Measurements from ENCODE around the gene PRSS57. TPM values are rescaled to one million over a fixed set of nuclear protein-coding genes. Genes with fewer than 3 reads are reported as not detected.
"Not testable (repeated sequence)": the region's sequence is repeated elsewhere in the genome, so short reads cannot be mapped to it uniquely, and the experiment has no call there.

The PRSS57 gene
- total RNA-seq, 1 donor from 2014 or later, result not detected

DNA sequence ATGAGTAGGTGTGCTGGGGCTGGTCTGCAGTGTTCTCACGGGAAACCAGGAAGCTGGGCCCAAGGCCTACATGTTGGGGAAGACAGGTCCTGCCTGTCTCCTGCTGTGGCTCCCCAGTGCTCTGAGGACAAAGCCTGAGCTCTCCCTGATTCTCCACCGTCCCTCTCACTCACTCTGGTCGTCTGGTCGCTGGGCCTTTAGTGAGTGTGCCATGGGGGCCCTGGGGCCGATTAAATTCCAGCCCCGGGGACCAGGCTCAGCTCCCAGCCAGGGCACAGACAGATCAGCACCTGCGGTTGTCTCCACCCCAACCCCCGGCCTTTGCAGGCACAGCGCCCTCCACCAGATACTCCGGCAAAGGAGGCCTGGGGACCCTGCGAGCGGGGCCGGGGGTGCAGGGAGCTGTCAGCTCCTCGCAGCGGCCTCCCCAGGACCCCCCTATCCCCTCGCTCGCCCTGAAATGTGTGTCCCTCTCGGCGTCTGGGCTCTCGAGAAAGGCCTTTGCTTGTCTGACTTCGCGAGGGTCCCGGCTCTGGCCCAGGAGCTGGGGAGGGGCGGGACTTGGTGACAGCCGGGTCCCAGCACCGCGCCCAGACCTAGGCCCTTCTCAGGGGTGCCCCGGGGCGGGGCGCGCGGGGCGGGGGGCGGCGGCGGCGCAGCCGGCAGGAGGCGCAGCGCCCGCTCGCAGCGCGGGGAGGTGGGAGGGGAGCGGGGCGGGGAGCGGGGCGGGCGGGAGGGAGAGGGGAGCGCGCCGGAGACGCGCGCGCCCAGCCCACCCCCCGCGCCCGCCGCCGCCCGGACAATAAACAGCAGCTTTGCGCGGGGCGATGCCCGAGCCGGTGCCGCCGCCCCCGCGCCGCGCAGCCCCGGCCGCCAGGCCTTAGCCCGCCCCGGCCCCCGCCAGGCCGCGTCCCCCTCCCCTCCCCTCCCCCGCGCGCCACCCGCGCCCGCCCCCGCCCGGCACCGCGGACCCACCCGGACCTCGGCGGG, 13.2 kb upstream of the PRSS57 start, which contains the start of gene PALM:
PALM (plus strand) TSS at position 782 of the 990 bp plus-strand sequence. CDS start 212 bp downstream, outside the sequence.
- H3K27me3 Mint-ChIP-seq, result peaks cover 31% of the 10 kb centered on the region
- no peak within 1 kb of the TSS for H3K27ac Mint-ChIP-seq
- peaks cover 5% of the 10 kb centered on the region for H3K4me1 Mint-ChIP-seq
- ChIA-PET CTCF (no interaction called here), POLR2A (no interaction called here)
- no peak for DNase-seq
- intact Hi-C loops (cut with micrococcal nuclease), result no loop called here
- TF ChIP-seq, protein P1, sequence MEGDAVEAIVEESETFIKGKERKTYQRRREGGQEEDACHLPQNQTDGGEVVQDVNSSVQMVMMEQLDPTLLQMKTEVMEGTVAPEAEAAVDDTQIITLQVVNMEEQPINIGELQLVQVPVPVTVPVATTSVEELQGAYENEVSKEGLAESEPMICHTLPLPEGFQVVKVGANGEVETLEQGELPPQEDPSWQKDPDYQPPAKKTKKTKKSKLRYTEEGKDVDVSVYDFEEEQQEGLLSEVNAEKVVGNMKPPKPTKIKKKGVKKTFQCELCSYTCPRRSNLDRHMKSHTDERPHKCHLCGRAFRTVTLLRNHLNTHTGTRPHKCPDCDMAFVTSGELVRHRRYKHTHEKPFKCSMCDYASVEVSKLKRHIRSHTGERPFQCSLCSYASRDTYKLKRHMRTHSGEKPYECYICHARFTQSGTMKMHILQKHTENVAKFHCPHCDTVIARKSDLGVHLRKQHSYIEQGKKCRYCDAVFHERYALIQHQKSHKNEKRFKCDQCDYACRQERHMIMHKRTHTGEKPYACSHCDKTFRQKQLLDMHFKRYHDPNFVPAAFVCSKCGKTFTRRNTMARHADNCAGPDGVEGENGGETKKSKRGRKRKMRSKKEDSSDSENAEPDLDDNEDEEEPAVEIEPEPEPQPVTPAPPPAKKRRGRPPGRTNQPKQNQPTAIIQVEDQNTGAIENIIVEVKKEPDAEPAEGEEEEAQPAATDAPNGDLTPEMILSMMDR (IDR thresholded peaks at IDR 0.05), result no peak
- ATAC-seq (ENCODE audit: low read depth), result no peak
- H3K9me3 Mint-ChIP-seq, result peaks cover 3% of the 10 kb centered on the region
- no peaks in the 10 kb centered on the region for H3K36me3 Mint-ChIP-seq (ENCODE audit: low read depth)
- H3K4me3 Mint-ChIP-seq, result peak within 1 kb of the TSS; percentile 19

DNA sequence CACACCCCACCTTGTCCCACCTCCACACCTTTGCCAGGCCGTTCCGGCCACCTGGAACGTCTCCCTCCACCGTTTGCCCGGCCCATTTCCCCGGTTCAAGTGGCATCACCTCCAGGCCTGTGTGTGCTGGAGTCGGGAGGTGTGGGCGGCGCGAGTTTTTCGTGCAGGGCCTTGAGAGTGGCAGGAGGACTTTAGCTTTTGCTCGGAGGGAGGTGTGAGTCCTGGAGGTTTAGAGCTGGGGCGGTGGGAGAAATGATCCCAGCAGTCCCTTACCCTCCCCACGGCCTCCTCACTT, 9.1 kb upstream of the PRSS57 start:
- ATAC-seq (ENCODE audit: low read depth) (no peak), DNase-seq (no peak)
- TF ChIP-seq, protein P1 (IDR thresholded peaks at IDR 0.05), result no peak
- POLR2A ChIA-PET, result no interaction called here
- CTCF ChIA-PET, result no interaction called here
- Mint-ChIP-seq H3K36me3 (ENCODE audit: low read depth) (no peaks in the 10 kb centered on the region), H3K27ac (no peak overlapping the region), H3K27me3 (peaks cover 34% of the 10 kb centered on the region), H3K9me3 (peaks cover 7% of the 10 kb centered on the region), H3K4me3 (no peak overlapping the region), H3K4me1 (peaks cover 9% of the 10 kb centered on the region)
- intact Hi-C loops (cut with micrococcal nuclease), result no loop called here

DNA sequence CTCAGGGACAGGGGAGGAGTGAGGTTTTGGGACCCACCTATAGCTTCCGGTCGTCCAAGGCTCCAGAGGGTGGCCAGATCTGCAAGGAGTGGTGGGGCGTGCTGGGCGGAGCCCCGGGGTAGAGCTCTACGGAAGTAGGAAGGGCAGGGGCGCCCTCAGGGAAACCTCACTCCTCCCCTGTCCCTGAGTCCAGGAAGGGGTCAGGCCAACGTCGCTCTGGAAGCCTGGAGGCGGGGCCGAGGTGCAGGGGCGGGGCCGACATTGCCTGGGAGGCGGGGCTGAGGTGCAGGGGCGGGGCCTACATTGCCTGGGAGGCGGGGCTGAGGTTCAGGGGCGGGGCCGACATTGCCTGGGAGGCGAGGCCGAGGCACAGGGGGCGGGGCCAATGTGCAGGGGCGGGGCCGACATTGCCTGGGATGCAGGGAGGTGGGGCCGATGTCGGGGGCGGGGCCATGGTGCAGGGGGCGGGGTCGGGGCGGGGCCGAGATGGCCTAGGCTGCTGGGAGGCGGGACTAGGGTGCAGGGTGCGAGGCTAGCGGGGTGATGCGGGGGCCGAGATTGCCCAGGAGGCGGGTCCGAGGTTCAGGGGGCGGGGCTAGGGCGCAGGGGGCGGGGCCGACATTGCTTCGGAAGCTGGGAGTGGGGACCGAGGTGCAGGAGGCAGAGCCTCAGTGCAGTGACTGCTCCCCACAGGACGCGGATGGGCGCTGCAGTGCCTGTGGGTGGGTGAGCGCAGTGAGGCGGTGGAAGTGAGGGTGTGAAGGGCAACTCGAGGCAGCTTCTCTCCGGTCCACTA, 8.6 kb upstream of the PRSS57 start:
- CTCF ChIA-PET, result no interaction called here
- no peak overlapping the region for H3K4me3 Mint-ChIP-seq
- peaks cover 7% of the 10 kb centered on the region for H3K9me3 Mint-ChIP-seq
- POLR2A ChIA-PET, result interaction anchor here (0.5 to 0.7 kb wide), 2 partner anchors 36 to 316 kb away, joined by 4 read pairs; no protein-coding TSS in a partner anchor
- TF ChIP-seq, protein P1 (IDR thresholded peaks at IDR 0.05), result no peak
- H3K27me3 Mint-ChIP-seq, result peaks cover 38% of the 10 kb centered on the region
- H3K27ac Mint-ChIP-seq, result no peak overlapping the region
- DNase-seq (no peak), ATAC-seq (ENCODE audit: low read depth) (peak; percentile 72)
- intact Hi-C loops (cut with micrococcal nuclease), result no loop called here
- no peaks in the 10 kb centered on the region for H3K36me3 Mint-ChIP-seq (ENCODE audit: low read depth)
- peaks cover 9% of the 10 kb centered on the region for H3K4me1 Mint-ChIP-seq

DNA sequence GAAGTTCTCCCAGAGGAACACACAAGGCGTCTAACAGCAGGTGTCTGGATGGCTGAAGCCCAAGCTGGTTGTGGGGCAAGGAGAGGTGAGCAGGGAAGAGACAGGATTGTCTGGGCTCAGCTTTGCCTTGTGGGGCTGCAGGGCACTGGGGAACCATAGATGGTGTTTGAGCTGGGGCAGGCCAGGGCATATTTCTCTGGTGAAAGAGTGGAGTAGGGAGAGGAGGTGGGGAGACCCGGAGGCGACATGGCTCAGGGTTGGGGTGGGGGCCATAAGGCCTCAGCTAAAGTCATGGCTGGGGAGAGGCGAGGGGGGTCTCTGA, 8.0 kb upstream of the PRSS57 start:
- POLR2A ChIA-PET, result interaction anchor here (0.5 to 0.7 kb wide), 2 partner anchors 35 to 317 kb away, joined by 4 read pairs; no protein-coding TSS in a partner anchor
- intact Hi-C loops (cut with micrococcal nuclease), result no loop called here
- H3K27ac Mint-ChIP-seq, result no peak overlapping the region
- CTCF ChIA-PET, result no interaction called here
- no peaks in the 10 kb centered on the region for H3K36me3 Mint-ChIP-seq (ENCODE audit: low read depth)
- H3K27me3 Mint-ChIP-seq, result peaks cover 38% of the 10 kb centered on the region
- H3K4me1 Mint-ChIP-seq, result peaks cover 9% of the 10 kb centered on the region
- ATAC-seq (ENCODE audit: low read depth), result no peak
- TF ChIP-seq, protein P1 (IDR thresholded peaks at IDR 0.05), result no peak
- H3K4me3 Mint-ChIP-seq, result no peak overlapping the region
- DNase-seq, result no peak
- H3K9me3 Mint-ChIP-seq, result peaks cover 7% of the 10 kb centered on the region

DNA sequence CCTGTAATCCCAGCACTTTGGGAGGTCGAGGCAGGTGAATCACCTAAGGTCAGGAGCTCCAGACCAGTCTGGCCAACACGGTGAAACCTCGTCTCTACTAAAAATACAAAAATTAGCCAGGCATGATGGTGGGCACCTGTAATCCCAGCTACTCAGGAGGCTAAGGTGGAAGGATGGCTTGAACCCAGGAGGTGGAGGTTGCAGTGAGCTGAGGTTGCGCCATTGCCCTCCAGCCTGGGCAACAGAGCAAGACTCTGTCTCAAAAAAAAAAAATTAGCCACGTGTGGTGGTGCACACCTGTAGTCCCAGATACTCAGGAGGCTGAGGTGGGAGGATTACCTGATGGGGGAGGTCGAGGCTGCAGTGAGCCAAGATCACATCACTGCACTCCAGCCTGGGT, 7.6 kb upstream of the PRSS57 start:
- H3K9me3 Mint-ChIP-seq; CTCF ChIA-PET; ATAC-seq (ENCODE audit: low read depth); H3K36me3 Mint-ChIP-seq (ENCODE audit: low read depth); H3K4me3 Mint-ChIP-seq; H3K27ac Mint-ChIP-seq; DNase-seq; H3K4me1 Mint-ChIP-seq; intact Hi-C loops (cut with micrococcal nuclease): not testable (repeated sequence)
- POLR2A ChIA-PET, result interaction anchor here (0.7 kb wide), 1 partner anchor 317 kb away, joined by 4 read pairs; no protein-coding TSS in a partner anchor
- peaks cover 37% of the 10 kb centered on the region for H3K27me3 Mint-ChIP-seq

DNA sequence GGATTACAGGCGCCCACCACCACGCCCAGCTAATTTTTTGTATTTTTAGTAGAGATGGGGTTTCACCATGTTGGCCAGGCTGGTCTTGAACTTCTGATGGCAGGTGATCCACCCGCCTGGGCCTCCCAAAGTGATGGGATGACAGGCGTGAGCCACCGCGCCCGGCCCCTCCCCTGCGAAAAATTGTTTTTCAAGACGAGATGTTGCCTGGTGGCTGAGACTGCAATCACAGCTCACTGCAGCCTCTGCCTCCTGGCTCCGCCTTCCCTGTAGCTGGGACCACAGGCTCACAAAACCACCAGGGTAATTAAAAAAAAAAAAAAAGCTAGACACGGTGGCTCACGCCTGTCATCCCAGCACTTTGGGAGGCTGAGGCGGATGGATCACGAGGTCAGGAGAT, 4.6 kb upstream of the PRSS57 start:
- H3K4me3 Mint-ChIP-seq; H3K27ac Mint-ChIP-seq; H3K36me3 Mint-ChIP-seq (ENCODE audit: low read depth); H3K9me3 Mint-ChIP-seq; POLR2A ChIA-PET; DNase-seq; ATAC-seq (ENCODE audit: low read depth); H3K4me1 Mint-ChIP-seq: not testable (repeated sequence)
- intact Hi-C loops (cut with micrococcal nuclease), result loop anchor here (1.0 kb wide), 1 partner anchor 10 kb away; no protein-coding TSS in a partner anchor
- CTCF ChIA-PET, result interaction anchor here (0.6 kb wide), 1 partner anchor 210 kb away, joined by 3 read pairs; no protein-coding TSS in a partner anchor
- H3K27me3 Mint-ChIP-seq, result peaks cover 26% of the 10 kb centered on the region

DNA sequence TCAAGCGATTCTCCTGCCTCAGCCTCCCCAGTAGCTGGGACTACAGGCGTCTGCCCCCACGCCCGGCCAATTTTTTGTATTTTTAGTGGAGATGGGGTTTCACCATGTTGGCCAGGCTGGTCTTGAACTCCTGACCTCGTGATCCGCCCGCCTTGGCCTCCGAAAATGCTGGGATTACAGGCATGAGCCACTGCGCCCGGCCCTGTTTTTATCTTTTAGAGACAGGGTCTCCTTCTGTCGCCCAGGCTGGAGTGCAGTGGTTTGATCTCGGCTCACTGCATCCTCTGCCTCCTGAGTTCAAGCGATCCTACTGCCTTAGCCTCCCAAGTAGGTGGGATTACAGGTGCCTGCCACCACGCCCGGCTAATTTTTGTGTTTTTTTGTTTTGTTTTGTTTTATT, 3.3 kb upstream of the PRSS57 start:
- H3K27me3 Mint-ChIP-seq, result peaks cover 24% of the 10 kb centered on the region

More for the DNA sequence above, 3.3 kb upstream of the PRSS57 start:
- H3K4me3 Mint-ChIP-seq; DNase-seq; intact Hi-C loops (cut with micrococcal nuclease); H3K4me1 Mint-ChIP-seq; H3K36me3 Mint-ChIP-seq (ENCODE audit: low read depth); ATAC-seq (ENCODE audit: low read depth); POLR2A ChIA-PET; H3K27ac Mint-ChIP-seq; H3K9me3 Mint-ChIP-seq; CTCF ChIA-PET: not testable (repeated sequence)

Data from activated B cell treated with CpG ODN at 0.5 μM for 24 hours (primary cell).